Measurements from ENCODE around the gene FAM216A. TPM values are rescaled to one million over a fixed set of nuclear protein-coding genes. Genes with fewer than 3 reads are reported as not detected.

Gene FAM216A
- total and polyA plus RNA-seq, 9 of the 15 experiments (the other 6 are each of a cell fraction or from before 2014, with no cell fraction given), result 17.2 to 96.9 (median 48.5) TPM

GRCh38 chr12:110453569-110454296, 14.9 kb upstream of the FAM216A start (continued):
- TF ChIP-seq CEBPZ (IDR thresholded peaks at IDR 0.05; ENCODE audit: borderline replicate concordance, low read depth, low read length), result no peak

- in situ Hi-C loops (cut with MboI), result no loop called here
- FAIRE-seq (no peak), DNase-seq (ENCODE audit: extremely low read depth in 1 of 4, low spot score in 3 of 4) (no peak), ATAC-seq (no peak)
- BruUV-seq (replicated peaks), result no TSS peak
- no peaks in the 10 kb centered on the region for H4K20me1 ChIP-seq (replicated peaks; ENCODE audit: control insufficient read depth, insufficient read depth, low read length)
- WGBS (ENCODE audit: insufficient coverage, low coverage, missing lambda C conversion rate), result 85% methylated on average over 4 of the region's 4 CpGs
- H3K4me1 ChIP-seq (replicated peaks in 1 of 2; ENCODE audit: control insufficient read depth in 2 of 2, insufficient read depth in 2 of 2, low read length in 2 of 2), result peaks cover 2 to 11% of the 10 kb centered on the region in 2 experiments; a peak in 4 of 5 replicates
- H3K9me3 ChIP-seq (replicated peaks; ENCODE audit: control insufficient read depth, insufficient read depth, low read depth, low read length), result no peaks in the 10 kb centered on the region
- ChIA-PET POLR2A (interaction anchor here (0.6 to 1.2 kb wide), 4 partner anchors 9 to 111 kb away, joined by 3 to 4 read pairs (median 3); partner anchors contain the start of genes ARPC3, FAM216A and GPN3), CTCF (ENCODE audit: low intra/inter-chr PET ratio) (no interaction called here)
- TF ChIP-seq DMBX1 (CRISPR knock-in tag; IDR thresholded peaks at IDR 0.05; ENCODE audit: borderline replicate concordance) (no peak), ZNF239 (CRISPR knock-in tag; IDR thresholded peaks at IDR 0.05) (peak; percentile 67)
- no peak overlapping the region for H3K9ac ChIP-seq (ENCODE audit: insufficient read depth in 1 of 2, low read depth in 2 of 2, low read length in 2 of 2)
- intact Hi-C loops (cut with micrococcal nuclease), result no loop called here
- H3K79me2 ChIP-seq (ENCODE audit: control insufficient read depth, insufficient read depth, low read length), result peaks cover 9% of the 10 kb centered on the region; the same call in 2 of the 3 replicates
- no peaks in the 10 kb centered on the region for H3K9me1 ChIP-seq (ENCODE audit: control insufficient read depth, insufficient read depth, low read length)
- no peak overlapping the region for H2AFZ ChIP-seq (ENCODE audit: low read depth, low read length)
- no peak overlapping the region for H3K4me2 ChIP-seq (ENCODE audit: insufficient read depth, low read length)
- H3K27me3 ChIP-seq (ENCODE audit: control insufficient read depth in 2 of 2, insufficient read depth in 2 of 2, low read length in 2 of 2), result no peaks in the 10 kb centered on the region
- no peak overlapping the region for H3K27ac ChIP-seq (ENCODE audit: extremely low read depth, low read depth, low read length)
- peaks cover 75% of the 10 kb centered on the region for H3K36me3 ChIP-seq (ENCODE audit: control insufficient read depth, insufficient read depth, low read length)
- no peak overlapping the region for H3K4me3 ChIP-seq
These were observed 9.9 kb upstream of the FAM216A start for GRCh38 chr12:110458756-110459155.

All from K562 (cell line).